Loucy (cell line): ENCODE measurements around the gene NAXD.

Source experiments
- EZH2phosphoT487 ChIP-seq: fragments of 200-600 bp; IDR thresholded peaks from 2 replicates; pipeline ENCODE4 v1.6.1; 2018; ENCODE audit warnings: antibody characterized with exemption, mild to moderate bottlenecking, moderate library complexity, borderline replicate concordance
- TF ChIP-seq, protein P1 (sequence below): fragments of 200-600 bp; sonication (generic); conservative IDR thresholded peaks from 2 replicates; pipeline ENCODE4 v1.5.1; 2014; ENCODE audit warnings: mild to moderate bottlenecking, antibody characterized with exemption, low read length

DNA sequence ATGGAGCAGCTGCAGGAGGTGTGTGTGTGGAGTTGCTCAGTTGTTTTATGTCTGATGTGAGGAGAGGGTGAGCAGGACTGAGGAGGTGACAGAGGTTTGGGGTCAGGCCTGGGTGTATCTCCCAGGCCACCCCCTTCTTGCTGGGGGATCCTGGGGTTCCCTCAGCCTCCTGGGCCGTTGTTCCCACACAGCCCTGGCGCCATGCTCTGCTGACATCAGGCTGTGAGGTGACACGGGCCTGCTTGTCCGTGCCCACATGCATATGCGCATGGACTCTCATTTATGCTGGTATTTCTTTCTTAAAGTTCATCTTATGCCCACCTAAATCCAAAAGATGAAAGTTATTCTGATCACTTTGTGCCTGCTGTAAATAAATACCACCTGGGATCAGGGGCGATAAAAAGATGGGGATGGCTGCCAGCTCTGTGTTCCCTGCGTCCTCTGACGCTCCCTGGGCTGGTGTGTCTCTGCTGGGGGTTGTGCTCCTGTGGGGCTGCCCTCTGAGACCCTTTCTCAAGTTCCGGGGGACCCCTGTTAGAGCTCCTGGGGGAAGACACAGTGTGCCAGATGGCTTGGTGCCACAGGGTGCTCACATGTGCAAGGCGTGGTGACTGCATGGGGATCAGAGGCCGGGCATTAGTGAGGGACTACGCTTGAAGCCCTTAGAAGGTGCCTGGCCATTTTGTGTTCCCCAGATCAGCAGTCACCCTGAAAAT lies 12.6 kb downstream of the NAXD start:
- TF ChIP-seq, protein P1, sequence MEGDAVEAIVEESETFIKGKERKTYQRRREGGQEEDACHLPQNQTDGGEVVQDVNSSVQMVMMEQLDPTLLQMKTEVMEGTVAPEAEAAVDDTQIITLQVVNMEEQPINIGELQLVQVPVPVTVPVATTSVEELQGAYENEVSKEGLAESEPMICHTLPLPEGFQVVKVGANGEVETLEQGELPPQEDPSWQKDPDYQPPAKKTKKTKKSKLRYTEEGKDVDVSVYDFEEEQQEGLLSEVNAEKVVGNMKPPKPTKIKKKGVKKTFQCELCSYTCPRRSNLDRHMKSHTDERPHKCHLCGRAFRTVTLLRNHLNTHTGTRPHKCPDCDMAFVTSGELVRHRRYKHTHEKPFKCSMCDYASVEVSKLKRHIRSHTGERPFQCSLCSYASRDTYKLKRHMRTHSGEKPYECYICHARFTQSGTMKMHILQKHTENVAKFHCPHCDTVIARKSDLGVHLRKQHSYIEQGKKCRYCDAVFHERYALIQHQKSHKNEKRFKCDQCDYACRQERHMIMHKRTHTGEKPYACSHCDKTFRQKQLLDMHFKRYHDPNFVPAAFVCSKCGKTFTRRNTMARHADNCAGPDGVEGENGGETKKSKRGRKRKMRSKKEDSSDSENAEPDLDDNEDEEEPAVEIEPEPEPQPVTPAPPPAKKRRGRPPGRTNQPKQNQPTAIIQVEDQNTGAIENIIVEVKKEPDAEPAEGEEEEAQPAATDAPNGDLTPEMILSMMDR = no peak
- TF ChIP-seq EZH2phosphoT487 = no peak
